HG02973 (cell line): ENCODE data around the gene MCTP1.

ENCODE experiments used
- ATAC-seq: cut with Tn5 transposase; IDR thresholded peaks from one replicate; pipeline ENCODE4 v1.9.1; 2021; ENCODE audit warnings: moderate library complexity; ENCODE audit not compliant: unreplicated experiment

Gene MCTP1

DNA sequence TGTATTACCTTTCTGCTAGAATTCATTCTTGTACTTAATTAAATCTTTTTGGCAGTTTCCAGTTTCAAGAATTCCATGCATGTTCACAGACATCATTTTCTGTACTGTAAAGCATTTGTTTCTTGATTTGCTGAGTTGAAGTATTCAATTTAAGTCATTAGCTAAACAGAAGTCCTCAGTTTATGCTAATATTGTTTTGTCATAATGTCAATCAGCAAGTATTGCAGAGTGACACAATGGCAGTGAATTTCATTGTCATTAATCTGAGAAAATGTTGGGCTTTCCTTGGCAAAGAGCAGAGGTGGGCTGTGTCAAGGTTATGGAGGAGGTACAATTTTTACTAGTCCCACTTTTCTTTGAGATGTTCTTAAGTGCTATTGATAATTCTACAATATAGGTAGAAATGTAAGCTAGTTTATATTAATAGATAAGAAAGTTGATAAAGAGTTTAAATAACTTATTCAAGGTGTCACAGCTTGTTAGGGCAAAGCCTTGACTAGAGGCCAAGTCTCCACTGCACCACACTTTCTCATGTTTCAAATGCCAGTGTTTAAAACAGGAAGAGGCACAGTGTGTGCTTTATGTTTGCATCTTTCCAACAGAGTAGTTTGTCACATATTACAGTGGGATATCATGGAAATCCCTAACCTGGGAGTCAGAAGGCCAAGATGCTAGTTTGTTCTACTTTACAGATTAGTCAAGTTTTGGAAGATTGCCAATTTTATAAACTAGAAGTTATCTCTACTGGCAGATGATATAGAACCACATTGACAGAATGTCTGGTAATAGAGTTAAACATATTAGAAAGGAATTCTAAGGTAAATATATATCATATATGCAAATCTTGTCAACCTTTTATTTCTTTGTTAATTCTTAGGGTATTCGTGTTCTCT is 610.2 kb downstream of the MCTP1 start:
- no peak for ATAC-seq

DNA sequence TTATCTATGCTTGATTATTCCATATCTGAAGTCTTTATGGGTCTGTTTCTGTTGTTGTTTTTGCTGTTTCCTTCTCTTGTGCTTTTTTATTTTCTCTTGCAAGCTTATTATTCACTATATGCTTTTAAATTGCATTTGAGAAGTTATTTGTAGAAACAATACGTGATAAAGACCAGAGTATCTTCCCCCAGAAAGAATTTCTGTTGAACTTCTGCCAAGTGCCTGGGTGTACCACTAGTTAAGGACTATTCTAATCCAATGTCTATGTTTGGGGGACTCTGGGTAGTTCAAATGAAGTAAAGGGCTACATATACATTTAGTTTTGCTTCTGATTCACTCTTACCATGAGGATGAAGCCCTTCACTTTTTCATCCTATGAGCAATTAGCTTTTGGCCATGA is 612.1 kb downstream of the MCTP1 start:
- no peak for ATAC-seq

DNA sequence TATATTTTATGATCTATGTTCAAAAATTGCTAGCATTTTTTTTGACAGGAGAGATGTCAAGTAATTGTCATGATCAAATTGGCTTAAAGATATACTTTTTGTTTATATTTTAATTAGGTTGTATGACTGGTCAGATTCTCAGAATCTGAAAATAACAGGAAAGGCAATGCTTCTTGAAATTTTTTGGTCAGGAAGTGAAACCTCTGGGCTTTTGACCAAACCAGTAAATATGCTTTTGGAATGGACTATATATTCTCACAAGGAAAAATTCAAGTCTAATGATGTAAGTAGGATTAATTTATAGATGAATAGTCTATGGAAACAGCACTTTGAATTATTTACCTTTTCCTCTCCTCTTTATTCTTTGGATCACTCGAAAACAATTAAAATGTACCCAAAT is 614.2 kb downstream of the MCTP1 start:
- no peak for ATAC-seq

DNA sequence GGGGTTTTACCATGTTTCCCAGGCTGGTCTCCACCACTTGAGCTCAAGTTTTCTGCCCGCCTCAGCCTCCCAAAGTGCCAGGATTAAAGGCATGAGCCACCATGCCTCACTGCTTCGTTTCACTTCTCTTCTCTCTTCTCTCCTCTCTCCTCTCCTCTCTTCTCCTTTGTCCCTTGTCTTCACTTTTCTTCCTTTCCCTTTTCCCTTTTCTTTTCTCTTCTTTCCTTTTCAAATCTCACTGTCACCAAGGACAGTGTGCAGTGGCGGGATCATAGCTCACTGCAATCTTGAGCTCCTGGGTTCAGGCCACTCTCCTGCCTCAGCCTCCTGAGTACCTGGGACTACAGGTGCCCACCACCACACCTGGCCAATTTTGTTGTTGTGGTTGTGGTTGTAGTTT is 617.0 kb downstream of the MCTP1 start:
- ATAC-seq, result no peak

DNA sequence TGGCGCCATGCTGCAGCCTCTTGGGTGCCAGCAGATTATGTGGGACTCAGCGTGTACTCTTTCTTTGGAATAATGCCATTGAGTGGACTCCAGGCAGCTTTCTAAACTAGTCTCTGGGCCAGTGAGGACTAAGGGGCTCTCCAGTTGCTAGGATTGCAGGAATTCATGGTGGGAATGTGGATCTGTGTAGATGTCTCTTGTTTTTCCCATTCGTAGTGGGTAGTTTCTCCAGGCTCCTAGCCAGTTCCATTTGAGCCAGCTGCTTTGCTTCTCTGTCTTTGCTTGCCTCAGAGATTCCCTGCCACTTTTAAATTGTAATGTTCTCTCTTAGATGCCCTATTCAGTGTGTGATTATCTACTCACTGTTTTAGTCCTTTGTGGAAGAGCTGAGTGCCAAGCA is 623.8 kb downstream of the MCTP1 start:
- no peak for ATAC-seq

DNA sequence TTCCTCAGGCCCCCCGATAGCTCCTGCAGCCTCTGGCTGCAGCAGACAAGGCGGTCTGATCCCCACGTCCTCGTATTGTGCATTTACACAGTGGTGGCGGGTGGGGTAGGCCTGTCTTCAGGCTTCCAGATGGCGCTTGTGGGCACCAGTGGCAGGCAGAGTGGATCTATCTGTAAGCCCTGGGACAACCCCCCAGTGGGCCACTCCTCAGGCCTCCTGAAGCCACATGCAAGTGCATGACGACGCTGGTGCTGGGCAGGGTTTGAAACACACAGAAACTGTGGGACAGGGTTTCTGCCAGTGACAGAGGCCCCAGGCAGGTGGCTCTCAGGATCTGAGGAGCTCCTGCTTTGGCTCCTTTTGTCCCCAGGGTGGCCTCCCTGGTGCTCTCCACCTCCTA is 624.4 kb downstream of the MCTP1 start:
- ATAC-seq, result no peak

DNA sequence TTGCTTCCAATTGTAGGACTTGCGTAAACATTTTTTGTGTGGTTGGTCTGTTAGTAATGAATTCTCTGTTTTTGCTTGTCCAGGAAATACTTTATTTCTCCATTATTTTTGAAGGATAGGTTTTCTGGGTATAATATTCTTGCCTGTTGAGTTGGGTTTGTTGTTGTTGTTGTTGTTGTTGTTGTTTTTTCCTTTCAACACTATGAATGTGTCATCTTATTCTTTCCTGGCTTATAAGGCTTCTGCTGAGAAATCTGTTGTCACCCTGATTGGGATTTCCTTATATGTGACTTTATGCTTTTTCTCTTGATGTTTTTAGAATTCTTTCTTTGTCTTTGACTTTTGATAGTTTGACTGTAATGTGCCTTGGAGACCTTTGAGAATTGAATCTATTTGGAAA is 626.6 kb downstream of the MCTP1 start:
- no peak for ATAC-seq
